HepG2 (cell line): ENCODE results near the gene NTN3. TPM values are rescaled to one million over a fixed set of nuclear protein-coding genes. Genes with fewer than 3 reads are reported as not detected.

Experiments used
- ARNT ChIP-seq: fragments of 450-650 bp; IDR thresholded peaks from 2 replicates; pipeline ENCODE4 v1.6.1; 2017
- BORCS8-MEF2B ChIP-seq: sonication (generic); formaldehyde crosslinking; IDR thresholded peaks from 2 replicates; pipeline ENCODE4 v1.8.0; 2022; ENCODE audit warnings: mild to moderate bottlenecking, missing genetic modification reagents
- CBFB ChIP-seq: sonication (generic); formaldehyde crosslinking; IDR thresholded peaks from 2 replicates; pipeline ENCODE4 v1.4.0; 2020; ENCODE audit warnings: missing genetic modification reagents
- FIP1L1 ChIP-seq: fragments of 200-400 bp; formaldehyde crosslinking; IDR thresholded peaks from 2 replicates; pipeline ENCODE4 v1.6.1; 2018; ENCODE audit warnings: low read depth, mild to moderate bottlenecking, low read length, moderate library complexity, borderline replicate concordance; ENCODE audit not compliant: insufficient read depth
- FOSL2 ChIP-seq: sonication (generic); formaldehyde crosslinking; IDR thresholded peaks from 2 replicates; pipeline ENCODE4 v1.4.0; 2020; ENCODE audit warnings: missing genetic modification reagents
- KAT7 ChIP-seq: IDR thresholded peaks from 2 replicates; pipeline ENCODE4 v1.6.1; 2018; ENCODE audit warnings: borderline replicate concordance, missing compliant biosample characterization
- NRL ChIP-seq: sonication (generic); formaldehyde crosslinking; IDR thresholded peaks from 2 replicates; pipeline ENCODE4 v1.5.0; 2020; ENCODE audit warnings: missing genetic modification reagents, mild to moderate bottlenecking, moderate library complexity, borderline replicate concordance
- RARA ChIP-seq: IDR thresholded peaks from 2 replicates; pipeline ENCODE4 v1.6.1; 2016; ENCODE audit warnings: missing genetic modification reagents, missing compliant biosample characterization
- RBAK ChIP-seq: sonication (generic); formaldehyde crosslinking; IDR thresholded peaks from 2 replicates; pipeline ENCODE4 v1.5.1; 2020; ENCODE audit warnings: mild to moderate bottlenecking, missing genetic modification reagents
- SIX1 ChIP-seq: sonication (generic); formaldehyde crosslinking; IDR thresholded peaks from 2 replicates; pipeline ENCODE4 v1.4.0; 2020; ENCODE audit warnings: missing genetic modification reagents, borderline replicate concordance
- SMYD3 ChIP-seq: sonication (generic); formaldehyde crosslinking; IDR thresholded peaks from 2 replicates; pipeline ENCODE4 v1.8.1; 2023; ENCODE audit warnings: mild to moderate bottlenecking, missing genetic modification reagents
- SNAPC2 ChIP-seq: sonication (generic); formaldehyde crosslinking; IDR thresholded peaks from 2 replicates; pipeline ENCODE4 v1.8.1; 2022; ENCODE audit warnings: mild to moderate bottlenecking, missing genetic modification reagents
- SOX13 ChIP-seq, 3 experiments: fragments of 450-650 bp in 1 of 3; sonication (generic) in 1 of 3; formaldehyde crosslinking in 1 of 3; IDR thresholded peaks in 2 of 3; conservative IDR thresholded peaks in 1 of 3; 2 replicates each; pipeline versions ENCODE4 v1.5.0 to v1.6.1; 2016 to 2020; ENCODE audit warnings: antibody characterized with exemption in 1 of 3, mild to moderate bottlenecking in 1 of 3, missing compliant biosample characterization in 1 of 3, missing genetic modification reagents in 1 of 3, moderate library complexity in 1 of 3
- TCF7 ChIP-seq: sonication (generic); IDR thresholded peaks from 2 replicates; pipeline ENCODE4 v1.6.1; 2016; ENCODE audit warnings: antibody characterized with exemption, low read depth
- ZNF232 ChIP-seq: sonication (generic); formaldehyde crosslinking; IDR thresholded peaks from 2 replicates; pipeline ENCODE4 v1.4.0; 2020; ENCODE audit warnings: missing genetic modification reagents, borderline replicate concordance
- ZNF253 ChIP-seq: sonication (generic); formaldehyde crosslinking; IDR thresholded peaks from 2 replicates; pipeline ENCODE4 v1.8.0; 2022; ENCODE audit warnings: mild to moderate bottlenecking, missing genetic modification reagents, borderline replicate concordance
- ZNF256 ChIP-seq: sonication (generic); formaldehyde crosslinking; conservative IDR thresholded peaks from 2 replicates; pipeline ENCODE4 v1.4.0; 2020; ENCODE audit warnings: missing genetic modification reagents
- ZNF44 ChIP-seq: sonication (generic); formaldehyde crosslinking; IDR thresholded peaks from 2 replicates; pipeline ENCODE4 v1.5.1; 2020; ENCODE audit warnings: mild to moderate bottlenecking, missing genetic modification reagents
- ZNF562 ChIP-seq: sonication (generic); formaldehyde crosslinking; IDR thresholded peaks from 2 replicates; pipeline ENCODE4 v1.8.0; 2022; ENCODE audit warnings: missing genetic modification reagents, borderline replicate concordance
- ZNF775 ChIP-seq: sonication (generic); formaldehyde crosslinking; IDR thresholded peaks from 2 replicates; pipeline ENCODE4 v1.4.0; 2020; ENCODE audit warnings: missing genetic modification reagents, mild to moderate bottlenecking, moderate library complexity, borderline replicate concordance
- ZNF777 ChIP-seq: sonication (generic); formaldehyde crosslinking; IDR thresholded peaks from 2 replicates; pipeline ENCODE4 v1.4.0; 2020; ENCODE audit warnings: missing genetic modification reagents
- polyA plus RNA-seq, 8 experiments: library from polyadenylated mRNA; depleted of rRNA in 3 of 8; stranded (reverse) in 7 of 8; unstranded in 1 of 8; fragments of >200 nt; fragmentation: Illumina TruSeq in 4 of 8; extraction: Trizol in 4 of 8; gene quantifications; 2 replicates each; pipeline versions ENCODE4 v1.2.1 to v1.2.3, GENCODE V29; 2011 to 2016; ENCODE audit warnings: low read depth in 4 of 8, missing spikeins in 1 of 8, mixed read lengths in 1 of 8; ENCODE audit not compliant: insufficient read depth in 1 of 8
- total RNA-seq, 5 experiments: library from RNA; depleted of rRNA; stranded (reverse); fragments of >200 nt; fragmentation: Illumina TruSeq; extraction: Trizol; gene quantifications; 2 replicates each; pipeline ENCODE4 v1.2.3, GENCODE V29; 2016; ENCODE audit warnings: low read depth in 1 of 5
- TF ChIP-seq, protein P1 (sequence below): sonication (generic); formaldehyde crosslinking; conservative IDR thresholded peaks from 2 replicates; pipeline ENCODE4 v1.4.0; 2020; ENCODE audit warnings: missing genetic modification reagents
- TF ChIP-seq, protein P2 (sequence below): IDR thresholded peaks from 2 replicates; pipeline ENCODE4 v1.6.1; 2018; ENCODE audit warnings: missing genetic modification reagents
- TF ChIP-seq, protein P3 (sequence below): fragments of 450-650 bp; IDR thresholded peaks from 2 replicates; pipeline ENCODE4 v1.6.1; 2017; ENCODE audit warnings: mild to moderate bottlenecking
- TF ChIP-seq, protein P4 (sequence below): sonication (generic); formaldehyde crosslinking; IDR thresholded peaks from 2 replicates; pipeline ENCODE4 v1.5.0; 2020; ENCODE audit warnings: missing genetic modification reagents

NTN3 gene
- total and polyA plus RNA-seq, 2 of the 13 experiments (the other 11 are each of a cell fraction or from before 2014, with no cell fraction given) = 0.09 to 0.20 TPM

DNA sequence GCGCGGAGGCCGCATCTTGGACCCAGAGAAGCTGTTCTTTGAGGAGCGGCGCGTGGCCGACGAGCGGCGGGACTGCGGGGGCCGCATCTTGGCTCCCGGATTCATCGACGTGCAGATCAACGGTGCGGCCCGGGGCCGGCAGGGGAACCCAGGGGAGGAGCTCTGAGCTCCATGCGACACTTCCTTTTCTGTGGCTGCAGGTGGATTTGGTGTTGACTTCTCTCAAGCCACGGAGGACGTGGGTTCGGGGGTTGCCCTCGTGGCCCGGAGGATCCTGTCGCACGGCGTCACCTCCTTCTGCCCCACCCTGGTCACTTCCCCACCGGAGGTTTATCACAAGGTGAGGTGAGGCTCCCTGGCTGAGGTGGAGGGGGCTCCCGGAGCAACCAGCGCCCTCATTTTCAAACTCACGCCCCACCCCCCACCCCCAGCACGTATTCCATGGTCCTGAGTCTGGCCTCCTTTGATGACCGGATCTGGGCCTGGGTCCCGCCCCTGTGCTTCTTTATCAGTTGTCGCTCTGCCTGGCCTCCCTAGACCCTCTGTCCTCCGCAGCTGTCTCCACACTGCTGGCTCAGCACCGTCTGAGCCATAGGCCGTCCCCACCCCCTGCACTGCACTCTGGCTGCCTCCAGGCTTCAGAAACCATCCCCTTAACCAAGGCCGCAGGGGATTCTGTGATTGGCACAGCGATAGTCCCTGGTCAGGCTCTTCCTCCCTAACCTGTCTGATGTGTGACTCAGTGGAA, 49.9 kb downstream of the NTN3 start (continued):
- TF ChIP-seq, protein P1, sequence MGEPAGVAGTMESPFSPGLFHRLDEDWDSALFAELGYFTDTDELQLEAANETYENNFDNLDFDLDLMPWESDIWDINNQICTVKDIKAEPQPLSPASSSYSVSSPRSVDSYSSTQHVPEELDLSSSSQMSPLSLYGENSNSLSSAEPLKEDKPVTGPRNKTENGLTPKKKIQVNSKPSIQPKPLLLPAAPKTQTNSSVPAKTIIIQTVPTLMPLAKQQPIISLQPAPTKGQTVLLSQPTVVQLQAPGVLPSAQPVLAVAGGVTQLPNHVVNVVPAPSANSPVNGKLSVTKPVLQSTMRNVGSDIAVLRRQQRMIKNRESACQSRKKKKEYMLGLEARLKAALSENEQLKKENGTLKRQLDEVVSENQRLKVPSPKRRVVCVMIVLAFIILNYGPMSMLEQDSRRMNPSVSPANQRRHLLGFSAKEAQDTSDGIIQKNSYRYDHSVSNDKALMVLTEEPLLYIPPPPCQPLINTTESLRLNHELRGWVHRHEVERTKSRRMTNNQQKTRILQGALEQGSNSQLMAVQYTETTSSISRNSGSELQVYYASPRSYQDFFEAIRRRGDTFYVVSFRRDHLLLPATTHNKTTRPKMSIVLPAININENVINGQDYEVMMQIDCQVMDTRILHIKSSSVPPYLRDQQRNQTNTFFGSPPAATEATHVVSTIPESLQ = no peak
- TF ChIP-seq SNAPC2 (CRISPR knock-in tag) = no peak
- no peak for TF ChIP-seq ARNT
- TF ChIP-seq, protein P2, sequence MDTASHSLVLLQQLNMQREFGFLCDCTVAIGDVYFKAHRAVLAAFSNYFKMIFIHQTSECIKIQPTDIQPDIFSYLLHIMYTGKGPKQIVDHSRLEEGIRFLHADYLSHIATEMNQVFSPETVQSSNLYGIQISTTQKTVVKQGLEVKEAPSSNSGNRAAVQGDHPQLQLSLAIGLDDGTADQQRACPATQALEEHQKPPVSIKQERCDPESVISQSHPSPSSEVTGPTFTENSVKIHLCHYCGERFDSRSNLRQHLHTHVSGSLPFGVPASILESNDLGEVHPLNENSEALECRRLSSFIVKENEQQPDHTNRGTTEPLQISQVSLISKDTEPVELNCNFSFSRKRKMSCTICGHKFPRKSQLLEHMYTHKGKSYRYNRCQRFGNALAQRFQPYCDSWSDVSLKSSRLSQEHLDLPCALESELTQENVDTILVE = 0 out of 2 replicates have a peak, but pooled peaks have one; percentile 24
- peak; percentile 70; the same call in 1 of the 2 replicates for TF ChIP-seq ZNF777 (CRISPR knock-in tag)
- TF ChIP-seq BORCS8-MEF2B (CRISPR knock-in tag) = no peak
- no peak for TF ChIP-seq FIP1L1
- TF ChIP-seq ZNF562 (CRISPR knock-in tag) = no peak
- TF ChIP-seq ZNF775 (CRISPR knock-in tag) = no peak
- no peak for TF ChIP-seq TCF7
- TF ChIP-seq CBFB (CRISPR knock-in tag) = no peak
- TF ChIP-seq FOSL2 = no peak
- TF ChIP-seq SIX1 (CRISPR knock-in tag) = no peak
- TF ChIP-seq, protein P3, sequence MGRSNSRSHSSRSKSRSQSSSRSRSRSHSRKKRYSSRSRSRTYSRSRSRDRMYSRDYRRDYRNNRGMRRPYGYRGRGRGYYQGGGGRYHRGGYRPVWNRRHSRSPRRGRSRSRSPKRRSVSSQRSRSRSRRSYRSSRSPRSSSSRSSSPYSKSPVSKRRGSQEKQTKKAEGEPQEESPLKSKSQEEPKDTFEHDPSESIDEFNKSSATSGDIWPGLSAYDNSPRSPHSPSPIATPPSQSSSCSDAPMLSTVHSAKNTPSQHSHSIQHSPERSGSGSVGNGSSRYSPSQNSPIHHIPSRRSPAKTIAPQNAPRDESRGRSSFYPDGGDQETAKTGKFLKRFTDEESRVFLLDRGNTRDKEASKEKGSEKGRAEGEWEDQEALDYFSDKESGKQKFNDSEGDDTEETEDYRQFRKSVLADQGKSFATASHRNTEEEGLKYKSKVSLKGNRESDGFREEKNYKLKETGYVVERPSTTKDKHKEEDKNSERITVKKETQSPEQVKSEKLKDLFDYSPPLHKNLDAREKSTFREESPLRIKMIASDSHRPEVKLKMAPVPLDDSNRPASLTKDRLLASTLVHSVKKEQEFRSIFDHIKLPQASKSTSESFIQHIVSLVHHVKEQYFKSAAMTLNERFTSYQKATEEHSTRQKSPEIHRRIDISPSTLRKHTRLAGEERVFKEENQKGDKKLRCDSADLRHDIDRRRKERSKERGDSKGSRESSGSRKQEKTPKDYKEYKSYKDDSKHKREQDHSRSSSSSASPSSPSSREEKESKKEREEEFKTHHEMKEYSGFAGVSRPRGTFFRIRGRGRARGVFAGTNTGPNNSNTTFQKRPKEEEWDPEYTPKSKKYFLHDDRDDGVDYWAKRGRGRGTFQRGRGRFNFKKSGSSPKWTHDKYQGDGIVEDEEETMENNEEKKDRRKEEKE = no peak
- TF ChIP-seq NRL (CRISPR knock-in tag) = peak; percentile 33; the same call in 1 of the 2 replicates
- no peak for TF ChIP-seq ZNF44 (CRISPR knock-in tag)
- TF ChIP-seq RARA (CRISPR knock-in tag) = no peak
- no peak for TF ChIP-seq RBAK (CRISPR knock-in tag)
- no peak for TF ChIP-seq ZNF256 (CRISPR knock-in tag)
- no peak for TF ChIP-seq ZNF232
- TF ChIP-seq KAT7 (CRISPR knock-in tag) = no peak
- TF ChIP-seq ZNF253 (CRISPR knock-in tag) = no peak
- no peak for TF ChIP-seq SOX13 (IDR thresholded peaks at IDR 0.05)
- no peak for TF ChIP-seq SOX13 (CRISPR knock-in tag; conservative IDR thresholded peaks at IDR 0.05 in 1 of 2, IDR thresholded peaks at IDR 0.05 in 1 of 2)
- TF ChIP-seq SMYD3 (CRISPR knock-in tag) = no peak
- TF ChIP-seq, protein P4, sequence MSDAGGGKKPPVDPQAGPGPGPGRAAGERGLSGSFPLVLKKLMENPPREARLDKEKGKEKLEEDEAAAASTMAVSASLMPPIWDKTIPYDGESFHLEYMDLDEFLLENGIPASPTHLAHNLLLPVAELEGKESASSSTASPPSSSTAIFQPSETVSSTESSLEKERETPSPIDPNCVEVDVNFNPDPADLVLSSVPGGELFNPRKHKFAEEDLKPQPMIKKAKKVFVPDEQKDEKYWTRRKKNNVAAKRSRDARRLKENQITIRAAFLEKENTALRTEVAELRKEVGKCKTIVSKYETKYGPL = no peak
